Measurements from ENCODE around the gene JAG2. TPM values are rescaled to one million over a fixed set of nuclear protein-coding genes. Genes with fewer than 3 reads are reported as not detected.

The JAG2 gene
- total RNA-seq, 4 donors from 2014 or later, result 20.7 to 29.4 (median 23.3) TPM

- 90% methylated on average over 4 of the region's 44 CpGs; no CpG with 5 or more reads in 1 of the 2 donors for WGBS, 2 donors
- Histone ChIP-seq H3K27ac (peak overlapping the region in 2 of 4 donors; percentile 54 to 55), H3K4me1 (peaks cover 0 to 22% (median 0%) of the 10 kb centered on the region in 3 donors), H3K27me3 (peaks cover 0 to 5% (median 0%) of the 10 kb centered on the region in 4 donors), H3K36me3 (peaks cover 0 to 42% (median 0%) of the 10 kb centered on the region in 3 donors), H3K4me3 (no peak overlapping the region), H3K9me3 (no peaks in the 10 kb centered on the region)
- intact Hi-C loops (cut with DNase I), result no loop called here
- TF ChIP-seq CTCF (IDR thresholded peaks at IDR 0.05), result no peak
- TF ChIP-seq POLR2A (IDR thresholded peaks at IDR 0.05), result no peak
- DNase-seq, result no peak
These were observed 16.5 kb downstream of the JAG2 start for GRCh38 chr14:105151838-105152793.

- no peak for DNase-seq
- Histone ChIP-seq H3K27me3 (peaks cover 0 to 1% (median 0%) of the 10 kb centered on the region in 4 donors), H3K9me3 (no peaks in the 10 kb centered on the region), H3K27ac (no peak overlapping the region), H3K4me1 (peaks cover 0 to 22% (median 0%) of the 10 kb centered on the region in 3 donors), H3K4me3 (no peak overlapping the region), H3K36me3 (peaks cover 0 to 50% (median 0%) of the 10 kb centered on the region in 3 donors)
- 40 to 90% methylated on average over 3 to 4 of the region's 37 CpGs for WGBS, 2 donors
- TF ChIP-seq CTCF (IDR thresholded peaks at IDR 0.05) (no peak), POLR2A (IDR thresholded peaks at IDR 0.05) (no peak)
- intact Hi-C loops (cut with DNase I), result no loop called here
These were observed 17.3 kb downstream of the JAG2 start for GRCh38 chr14:105151084-105151837.

- TF ChIP-seq CTCF (IDR thresholded peaks at IDR 0.05) (no peak), POLR2A (IDR thresholded peaks at IDR 0.05) (no peak)
- no peaks in the 10 kb centered on the region for H3K9me3 ChIP-seq
- 73 to 87% methylated on average over 3 to 12 of the region's 35 CpGs for WGBS, 2 donors
- intact Hi-C loops (cut with DNase I), result no loop called here
- H3K4me3 ChIP-seq, result no peak overlapping the region
- H3K4me1 ChIP-seq, result peaks cover 0 to 22% (median 0%) of the 10 kb centered on the region in 3 donors
- no peaks in the 10 kb centered on the region for H3K27me3 ChIP-seq
- no peak overlapping the region for H3K27ac ChIP-seq
- DNase-seq, result no peak
- H3K36me3 ChIP-seq, result peaks cover 0 to 54% (median 0%) of the 10 kb centered on the region in 3 donors
These were observed 18.1 kb downstream of the JAG2 start for GRCh38 chr14:105150368-105151083.

GRCh38 chr14:105150026-105150367 is 18.6 kb downstream of the JAG2 start:
- no peak for DNase-seq
- H3K4me1 ChIP-seq, result peaks cover 0 to 22% (median 0%) of the 10 kb centered on the region in 3 donors
- intact Hi-C loops (cut with DNase I), result no loop called here
- no peak overlapping the region for H3K4me3 ChIP-seq
- peaks cover 0 to 54% (median 0%) of the 10 kb centered on the region in 3 donors for H3K36me3 ChIP-seq
- H3K27ac ChIP-seq, result no peak overlapping the region
- no peaks in the 10 kb centered on the region for H3K9me3 ChIP-seq
- WGBS, 2 donors, result 89% methylated on average over 1 to 2 of the region's 4 CpGs
- H3K27me3 ChIP-seq, result no peaks in the 10 kb centered on the region
- TF ChIP-seq CTCF (IDR thresholded peaks at IDR 0.05) (no peak), POLR2A (IDR thresholded peaks at IDR 0.05) (no peak)

Data from esophagus squamous epithelium (tissue), 5 donors.